ENCODE measurements around the gene APCDD1L. TPM values are rescaled to one million over a fixed set of nuclear protein-coding genes. Genes with fewer than 3 reads are reported as not detected.

Gene APCDD1L
- total RNA-seq, 4 donors from 2014 or later: 0.38 to 0.44 (median 0.41) TPM; not detected in 1

- no peaks in the 10 kb centered on the region for H3K9me3 ChIP-seq
- H3K4me1 ChIP-seq: peaks cover 0 to 10% (median 0%) of the 10 kb centered on the region in 3 donors
- WGBS, 2 donors: 76 to 78% methylated on average over 11 of the region's 13 CpGs
- TF ChIP-seq POLR2A (IDR thresholded peaks at IDR 0.05): no peak
- no peak for DNase-seq
- no peaks in the 10 kb centered on the region for H3K36me3 ChIP-seq
- no peak overlapping the region for H3K27ac ChIP-seq
- H3K4me3 ChIP-seq: no peak overlapping the region
- intact Hi-C loops (cut with DNase I): no loop called here
- peaks cover 0 to 48% (median 0%) of the 10 kb centered on the region in 4 donors for H3K27me3 ChIP-seq
These were observed 34.3 kb upstream of the APCDD1L start for GRCh38 chr20:58549231-58550209.

GRCh38 chr20:58547623-58548475 is 32.6 kb upstream of the APCDD1L start:
- TF ChIP-seq CTCF (IDR thresholded peaks at IDR 0.05) (no peak), POLR2A (IDR thresholded peaks at IDR 0.05) (no peak)
- H3K27me3 ChIP-seq: peaks cover 0 to 42% (median 0%) of the 10 kb centered on the region in 4 donors
- intact Hi-C loops (cut with DNase I): no loop called here
- peaks cover 0 to 10% (median 0%) of the 10 kb centered on the region in 3 donors for H3K4me1 ChIP-seq
- H3K36me3 ChIP-seq: no peaks in the 10 kb centered on the region
- WGBS, 2 donors: 46% methylated on average over 11 of the region's 11 CpGs
- no peak for DNase-seq
- H3K27ac ChIP-seq: no peak overlapping the region
- no peak overlapping the region for H3K4me3 ChIP-seq
- no peaks in the 10 kb centered on the region for H3K9me3 ChIP-seq

GRCh38 chr20:58546756-58547622 is 31.8 kb upstream of the APCDD1L start:
- WGBS, 2 donors: 45 to 52% methylated on average over 13 to 16 of the region's 19 CpGs
- peaks cover 0 to 34% (median 0%) of the 10 kb centered on the region in 4 donors for H3K27me3 ChIP-seq
- no peak overlapping the region for H3K4me3 ChIP-seq
- H3K27ac ChIP-seq: no peak overlapping the region
- peaks cover 0 to 10% (median 0%) of the 10 kb centered on the region in 3 donors for H3K4me1 ChIP-seq
- TF ChIP-seq POLR2A (IDR thresholded peaks at IDR 0.05): no peak
- TF ChIP-seq CTCF (IDR thresholded peaks at IDR 0.05): no peak
- H3K36me3 ChIP-seq: no peaks in the 10 kb centered on the region
- intact Hi-C loops (cut with DNase I): no loop called here
- no peaks in the 10 kb centered on the region for H3K9me3 ChIP-seq
- DNase-seq: no peak

GRCh38 chr20:58546416-58546711 is 31.2 kb upstream of the APCDD1L start:
- H3K4me1 ChIP-seq: peaks cover 0 to 10% (median 0%) of the 10 kb centered on the region in 3 donors
- intact Hi-C loops (cut with DNase I): no loop called here

More at GRCh38 chr20:58546416-58546711, 31.2 kb upstream of the APCDD1L start:
- Histone ChIP-seq H3K27ac (no peak overlapping the region), H3K27me3 (peaks cover 0 to 27% (median 0%) of the 10 kb centered on the region in 4 donors), H3K36me3 (no peaks in the 10 kb centered on the region), H3K9me3 (no peaks in the 10 kb centered on the region), H3K4me3 (no peak overlapping the region)
- WGBS, 2 donors: 93 to 100% methylated on average over 1 to 5 of the region's 5 CpGs
- TF ChIP-seq POLR2A (IDR thresholded peaks at IDR 0.05) (no peak), CTCF (IDR thresholded peaks at IDR 0.05) (no peak)
- no peak for DNase-seq

Measured in esophagus squamous epithelium (tissue), 5 donors.